KBM-7 (cell line): Measurements from ENCODE around the gene DISP2.

Source experiments
- DNase-seq: peaks from one replicate; pipeline ENCODE4 v3.0.0-alpha.2; 2015
- in situ Hi-C: fragments of 300-500 bp; cut with MboI; formaldehyde crosslinking; loops from 2 replicates; pipeline ENCODE4 v1.14.3; 2020; ENCODE audit warnings: low sequenced_read_pairs, low pct_unique_long_range_greater_than_20kb, mixed read lengths

The DISP2 gene

DNA sequence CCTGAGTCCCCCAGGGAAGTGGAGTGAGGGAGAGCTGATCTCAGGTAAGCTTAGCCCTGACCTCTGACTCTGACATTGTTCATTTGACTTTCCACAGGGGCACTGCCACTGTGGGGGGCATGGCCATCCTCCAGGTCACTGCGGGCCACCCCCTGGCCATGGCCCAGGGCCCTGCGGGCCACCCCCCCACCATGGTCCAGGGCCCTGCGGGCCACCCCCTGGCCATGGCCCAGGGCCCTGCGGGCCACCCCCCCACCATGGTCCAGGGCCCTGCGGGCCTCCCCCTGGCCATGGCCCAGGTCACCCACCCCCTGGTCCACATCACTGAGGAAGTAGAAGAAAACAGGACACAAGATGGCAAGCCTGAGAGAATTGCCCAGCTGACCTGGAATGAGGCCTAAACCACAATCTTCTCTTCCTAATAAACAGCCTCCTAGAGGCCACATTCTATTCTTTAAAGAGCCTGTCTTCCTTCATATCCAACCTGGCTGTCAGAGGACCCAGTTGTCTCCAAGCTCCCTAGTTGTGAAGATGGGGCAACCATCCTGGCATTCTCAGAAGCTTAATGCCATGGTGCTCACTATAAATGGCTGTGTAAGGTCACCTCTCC is 1.9 kb upstream of the DISP2 start:
- no peak for DNase-seq
- in situ Hi-C loops = no loop called here

DNA sequence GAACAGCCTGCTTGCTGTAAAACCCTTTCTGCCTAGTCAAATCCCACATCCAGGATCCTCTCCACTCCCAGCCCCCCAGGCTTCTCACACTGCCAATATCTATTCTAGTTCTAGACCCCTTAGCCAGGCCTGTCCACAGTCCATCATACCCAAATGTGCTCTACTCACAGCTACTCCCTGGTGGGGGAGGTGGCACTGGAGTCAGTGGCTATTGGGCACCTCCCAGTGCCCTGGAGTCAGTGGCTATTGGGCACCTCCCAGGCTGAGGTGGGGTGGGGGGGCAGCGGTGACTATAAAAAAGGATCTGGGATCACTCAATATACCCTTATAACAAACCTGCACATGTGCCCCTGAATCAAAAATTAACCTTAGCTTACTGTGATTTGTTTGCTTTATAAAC is 773 bp upstream of the DISP2 start:
- no peak for DNase-seq
- in situ Hi-C loops = no loop called here

DNA sequence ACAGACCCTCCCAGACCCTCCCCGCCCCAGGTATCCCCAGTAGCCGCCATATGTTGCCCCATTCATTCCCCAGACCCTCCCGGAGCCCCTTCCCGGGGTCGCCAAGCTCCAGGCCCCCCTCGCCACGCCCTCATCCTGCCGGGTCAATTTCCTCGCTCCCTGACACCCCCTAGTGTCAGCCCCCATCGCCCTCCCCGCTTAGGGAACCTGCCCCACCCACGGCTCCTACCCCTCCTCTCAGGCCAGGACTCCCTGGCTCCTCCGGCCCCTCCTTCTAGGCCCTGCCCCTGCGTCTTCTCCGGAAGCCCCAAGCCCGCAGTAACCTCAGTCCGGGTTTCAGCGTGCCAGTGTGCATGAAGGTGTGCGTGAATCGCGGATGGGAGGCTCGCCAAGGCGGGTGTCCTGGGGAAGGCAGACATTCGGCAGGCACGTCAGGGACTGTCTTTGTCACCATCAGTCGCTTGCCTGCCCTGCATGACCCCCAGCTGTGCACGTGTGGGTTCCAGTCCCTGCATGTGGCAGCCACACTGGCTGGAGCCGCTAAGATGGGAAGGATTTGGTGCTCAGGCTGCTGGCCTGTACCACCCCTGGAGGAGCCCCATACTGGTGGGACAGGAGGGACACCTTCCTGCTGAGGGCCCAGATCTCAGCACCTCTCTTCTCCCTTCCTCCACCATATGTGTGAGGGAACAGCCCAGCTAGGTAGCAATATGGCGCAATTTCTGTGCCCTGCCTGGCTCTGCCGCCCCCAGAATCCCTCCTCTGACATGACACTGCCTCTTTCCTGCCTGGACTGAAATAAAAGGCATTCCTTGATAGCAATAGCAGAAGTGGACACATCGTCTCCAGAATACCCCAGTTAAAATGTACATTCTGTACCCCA is 693 bp downstream of the DISP2 start:
- in situ Hi-C loops = no loop called here
- DNase-seq = peak; percentile 48

DNA sequence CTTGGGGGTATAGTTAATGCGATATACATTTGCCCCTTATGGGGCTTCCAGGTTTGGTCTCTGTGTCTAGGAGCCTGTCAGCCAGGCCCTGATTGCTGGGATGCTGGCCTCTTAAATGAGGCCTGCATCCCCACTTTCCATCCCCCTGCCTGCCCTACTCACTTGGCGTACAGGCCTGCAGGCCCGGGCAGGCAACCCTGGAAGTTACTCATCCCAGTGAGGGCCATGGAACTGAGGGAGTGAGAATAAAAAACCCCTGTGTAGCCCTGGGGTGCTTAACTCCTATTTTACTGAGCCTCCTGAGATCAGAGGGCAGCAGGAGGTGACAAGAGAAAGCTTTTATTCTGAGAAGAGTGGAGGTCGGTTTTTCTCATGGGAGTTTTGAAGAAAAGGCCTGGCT is 2.0 kb downstream of the DISP2 start:
- in situ Hi-C loops = no loop called here
- DNase-seq = no peak

DNA sequence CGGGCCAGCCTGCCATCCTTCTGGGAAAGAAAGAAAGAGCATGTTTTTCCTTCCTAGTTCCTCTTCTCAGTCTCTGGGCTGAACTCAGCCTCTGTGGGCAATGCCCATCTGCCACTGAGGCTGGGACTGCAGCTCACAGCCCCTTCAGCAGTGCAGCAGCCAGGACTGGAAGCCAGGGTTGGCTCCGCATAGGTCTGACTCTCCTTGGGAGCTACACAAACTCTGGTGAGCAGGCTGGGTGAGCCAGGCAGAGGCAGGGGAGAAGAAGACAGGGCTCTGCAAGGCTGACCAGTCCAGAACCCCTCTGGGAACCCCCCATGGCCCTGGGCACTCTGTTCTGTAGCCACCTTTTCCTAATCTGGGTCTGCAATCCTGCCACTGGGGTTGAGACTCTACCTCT is 3.6 kb downstream of the DISP2 start:
- in situ Hi-C loops = no loop called here

DNA sequence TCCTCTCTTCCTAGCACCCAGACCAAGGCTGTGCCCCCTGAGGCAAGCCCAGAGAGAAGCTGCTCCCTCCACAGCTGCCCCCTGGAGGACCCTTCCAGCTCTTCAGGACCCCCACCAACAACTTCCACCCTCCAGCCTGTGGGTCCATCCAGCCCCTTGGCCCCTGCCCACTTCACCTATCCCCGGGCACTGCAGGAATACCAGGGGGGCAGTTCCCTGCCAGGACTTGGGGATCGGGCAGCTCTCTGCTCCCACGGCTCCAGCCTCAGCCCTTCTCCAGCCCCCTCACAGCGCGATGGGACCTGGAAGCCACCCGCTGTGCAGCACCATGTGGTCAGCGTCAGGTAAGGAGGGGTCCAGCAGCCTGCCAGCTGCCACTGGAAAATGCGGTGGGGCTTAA is 5.6 kb downstream of the DISP2 start:
- no peak for DNase-seq
- in situ Hi-C loops = no loop called here

More for the DNA sequence above, 3.6 kb downstream of the DISP2 start:
- DNase-seq = no peak

DNA sequence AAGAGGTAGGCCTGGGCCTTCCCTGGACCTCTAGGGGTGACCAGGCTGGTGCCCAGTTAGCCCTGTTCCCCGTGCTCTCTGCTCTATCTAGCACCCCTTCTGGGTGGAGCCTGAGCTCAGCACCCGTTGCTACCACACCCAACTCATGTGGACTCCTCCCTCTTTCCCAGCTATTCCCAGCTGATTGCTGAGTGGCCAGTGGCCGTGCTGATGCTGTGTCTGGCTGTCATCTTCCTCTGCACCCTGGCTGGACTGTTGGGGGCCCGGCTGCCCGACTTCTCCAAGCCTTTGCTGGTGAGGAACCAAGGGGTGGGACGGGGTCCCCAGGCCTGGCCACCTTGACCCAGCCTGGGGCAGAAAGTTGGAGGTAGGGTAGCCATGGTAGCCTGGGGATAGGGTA is 6.2 kb downstream of the DISP2 start:
- DNase-seq = no peak
- in situ Hi-C loops = no loop called here

DNA sequence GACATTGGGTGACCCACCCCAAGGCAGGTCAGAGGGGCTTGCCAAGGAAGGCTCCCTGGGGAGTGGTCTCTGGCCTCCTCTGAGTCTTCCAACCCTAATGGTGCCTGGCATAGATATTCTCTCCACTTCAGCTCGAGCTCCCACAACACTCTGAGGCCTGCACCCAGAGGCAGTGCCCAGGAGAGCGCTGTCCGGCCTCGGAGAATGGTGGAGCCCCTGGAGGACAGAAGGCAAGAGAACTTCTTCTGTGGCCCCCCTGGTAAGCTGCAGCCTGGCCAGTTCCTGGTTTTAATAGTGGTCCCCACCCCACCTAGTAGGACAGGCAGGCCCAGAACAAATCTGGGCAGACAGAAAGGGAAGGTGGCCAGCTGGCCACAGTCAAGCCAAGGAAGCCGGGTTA is 7.0 kb downstream of the DISP2 start:
- no peak for DNase-seq
- in situ Hi-C loops = no loop called here

DNA sequence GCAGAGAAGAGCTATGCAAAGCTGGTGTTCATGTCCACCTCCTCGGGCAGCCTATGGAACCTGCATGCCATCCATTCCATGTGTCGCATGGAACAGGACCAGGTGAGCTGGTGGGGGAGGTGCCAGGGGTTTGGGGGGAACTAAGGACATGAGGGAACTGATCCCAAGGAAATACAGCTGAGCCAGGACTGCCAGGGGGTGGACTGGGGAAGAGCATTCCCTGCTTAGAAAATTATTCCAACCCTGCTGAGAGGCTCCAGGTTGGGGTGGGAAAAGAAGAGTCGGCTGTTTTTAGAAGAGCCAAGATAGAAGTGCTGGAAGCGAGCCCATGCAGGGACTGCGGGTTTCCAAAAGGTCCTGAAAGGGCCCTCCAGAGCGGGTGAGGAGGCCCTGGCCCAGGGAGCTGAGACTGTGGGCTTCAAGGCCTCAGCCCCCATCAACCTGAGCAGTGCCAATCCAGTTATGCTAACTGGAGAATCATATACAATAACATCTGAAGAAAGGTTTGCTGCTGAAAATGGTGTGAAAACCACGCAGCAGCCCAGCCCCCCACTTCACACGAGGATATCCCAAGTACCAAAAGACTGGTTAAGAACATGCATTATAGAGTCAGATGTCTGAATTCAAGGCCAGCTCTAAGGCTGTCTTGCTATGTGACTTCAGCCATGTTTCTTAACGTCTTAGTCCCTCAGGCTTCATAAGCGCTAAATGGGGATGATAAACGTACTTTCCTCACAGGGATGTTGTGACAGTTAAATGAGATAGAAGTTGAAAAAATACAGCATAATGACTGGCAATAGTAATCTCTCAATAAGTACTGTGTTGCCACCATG is 7.8 kb downstream of the DISP2 start:
- no peak for DNase-seq
- in situ Hi-C loops = no loop called here

DNA sequence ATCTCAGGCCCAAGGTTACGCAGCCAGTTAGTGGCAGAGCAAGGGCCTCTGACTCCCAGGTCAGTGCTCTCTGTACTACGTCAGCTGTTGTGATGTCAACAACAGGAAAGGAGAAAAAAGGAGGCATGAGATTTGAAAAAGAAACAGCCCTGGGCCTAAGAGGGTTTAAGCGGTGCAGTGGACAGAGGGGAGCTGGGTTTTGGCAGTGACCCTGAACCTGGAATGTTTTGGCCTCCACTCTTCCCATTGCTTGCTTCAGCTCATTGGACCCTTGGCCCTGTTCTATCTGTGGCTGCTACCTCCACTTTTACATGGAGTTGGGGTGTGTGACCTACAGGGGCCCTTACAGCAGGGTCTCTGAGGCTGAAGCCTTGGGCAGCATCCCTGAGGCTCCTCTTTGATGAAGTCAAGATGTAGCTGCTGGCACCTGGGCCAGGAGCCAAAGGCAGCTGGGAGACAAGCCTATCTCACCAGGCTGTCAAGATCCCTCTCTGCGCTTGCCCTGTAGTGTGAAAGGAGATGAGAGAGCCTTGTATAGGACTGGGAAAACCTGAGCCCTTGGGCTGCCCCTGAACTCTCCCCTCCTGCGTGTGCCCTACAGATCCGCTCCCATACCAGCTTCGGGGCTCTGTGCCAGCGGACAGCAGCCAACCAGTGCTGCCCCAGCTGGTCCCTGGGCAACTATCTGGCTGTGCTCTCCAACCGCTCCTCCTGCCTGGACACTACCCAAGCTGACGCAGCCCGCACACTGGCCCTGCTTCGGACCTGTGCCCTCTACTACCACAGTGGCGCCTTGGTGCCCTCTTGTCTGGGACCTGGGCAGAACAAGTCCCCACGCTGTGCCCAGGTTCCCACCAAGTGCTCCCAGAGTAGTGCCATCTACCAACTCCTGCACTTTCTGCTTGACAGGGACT is 8.7 kb downstream of the DISP2 start:
- DNase-seq = no peak

DNA sequence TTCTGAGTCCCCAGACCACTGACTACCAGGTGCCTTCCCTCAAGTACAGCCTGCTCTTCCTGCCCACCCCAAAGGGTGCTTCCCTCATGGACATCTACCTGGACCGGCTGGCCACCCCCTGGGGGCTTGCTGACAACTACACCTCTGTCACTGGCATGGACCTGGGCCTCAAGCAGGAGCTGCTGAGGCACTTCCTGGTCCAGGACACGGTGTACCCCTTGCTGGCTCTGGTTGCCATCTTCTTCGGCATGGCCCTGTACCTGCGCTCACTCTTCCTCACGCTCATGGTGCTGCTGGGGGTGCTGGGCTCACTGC is 9.3 kb downstream of the DISP2 start:
- no peak for DNase-seq
- in situ Hi-C loops = no loop called here

More for the DNA sequence above, 8.7 kb downstream of the DISP2 start:
- in situ Hi-C loops = no loop called here

DNA sequence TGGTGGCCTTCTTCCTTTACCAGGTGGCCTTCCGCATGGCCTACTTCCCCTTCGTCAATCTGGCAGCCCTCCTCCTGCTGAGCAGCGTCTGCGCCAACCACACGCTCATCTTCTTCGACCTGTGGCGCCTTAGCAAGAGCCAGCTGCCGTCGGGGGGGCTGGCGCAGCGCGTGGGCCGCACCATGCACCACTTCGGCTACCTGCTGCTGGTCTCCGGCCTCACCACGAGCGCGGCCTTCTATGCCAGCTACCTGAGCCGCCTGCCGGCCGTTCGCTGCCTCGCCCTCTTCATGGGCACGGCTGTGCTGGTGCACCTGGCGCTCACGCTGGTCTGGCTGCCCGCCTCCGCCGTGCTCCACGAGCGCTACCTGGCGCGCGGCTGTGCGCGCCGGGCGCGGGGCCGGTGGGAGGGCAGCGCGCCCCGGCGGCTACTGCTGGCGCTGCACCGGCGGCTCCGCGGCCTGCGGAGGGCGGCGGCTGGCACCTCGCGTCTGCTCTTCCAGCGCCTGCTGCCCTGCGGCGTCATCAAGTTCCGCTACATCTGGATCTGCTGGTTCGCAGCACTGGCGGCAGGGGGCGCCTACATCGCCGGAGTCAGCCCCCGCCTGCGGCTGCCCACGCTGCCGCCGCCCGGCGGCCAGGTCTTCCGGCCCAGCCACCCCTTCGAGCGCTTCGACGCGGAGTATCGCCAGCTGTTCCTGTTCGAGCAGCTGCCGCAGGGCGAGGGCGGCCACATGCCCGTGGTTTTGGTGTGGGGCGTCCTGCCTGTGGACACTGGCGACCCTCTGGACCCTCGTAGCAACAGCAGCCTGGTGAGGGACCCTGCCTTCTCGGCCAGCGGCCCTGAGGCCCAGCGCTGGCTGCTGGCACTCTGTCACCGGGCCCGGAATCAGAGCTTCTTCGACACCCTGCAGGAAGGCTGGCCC is 9.9 kb downstream of the DISP2 start:
- in situ Hi-C loops = no loop called here
- DNase-seq = peak; percentile 95

DNA sequence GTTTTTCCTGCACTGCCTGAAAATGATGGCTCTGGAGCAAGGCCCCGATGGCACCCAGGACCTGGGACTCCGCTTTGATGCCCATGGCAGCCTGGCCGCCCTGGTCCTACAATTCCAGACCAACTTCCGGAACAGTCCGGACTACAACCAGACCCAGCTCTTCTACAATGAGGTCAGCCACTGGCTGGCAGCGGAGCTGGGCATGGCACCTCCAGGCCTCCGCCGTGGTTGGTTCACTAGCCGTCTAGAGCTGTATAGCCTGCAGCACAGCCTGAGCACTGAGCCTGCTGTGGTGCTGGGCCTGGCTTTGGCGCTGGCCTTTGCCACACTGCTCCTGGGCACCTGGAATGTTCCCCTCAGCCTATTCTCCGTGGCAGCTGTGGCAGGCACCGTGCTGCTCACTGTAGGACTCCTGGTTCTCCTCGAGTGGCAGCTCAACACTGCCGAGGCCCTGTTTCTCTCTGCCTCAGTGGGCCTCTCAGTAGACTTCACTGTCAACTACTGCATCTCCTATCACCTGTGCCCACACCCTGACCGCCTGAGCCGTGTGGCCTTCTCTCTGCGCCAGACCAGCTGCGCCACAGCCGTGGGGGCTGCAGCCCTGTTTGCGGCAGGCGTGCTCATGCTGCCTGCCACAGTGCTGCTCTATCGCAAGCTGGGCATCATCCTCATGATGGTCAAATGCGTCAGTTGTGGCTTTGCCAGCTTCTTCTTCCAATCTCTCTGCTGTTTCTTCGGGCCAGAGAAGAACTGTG is 10.9 kb downstream of the DISP2 start:
- DNase-seq = no peak
- in situ Hi-C loops = no loop called here

DNA sequence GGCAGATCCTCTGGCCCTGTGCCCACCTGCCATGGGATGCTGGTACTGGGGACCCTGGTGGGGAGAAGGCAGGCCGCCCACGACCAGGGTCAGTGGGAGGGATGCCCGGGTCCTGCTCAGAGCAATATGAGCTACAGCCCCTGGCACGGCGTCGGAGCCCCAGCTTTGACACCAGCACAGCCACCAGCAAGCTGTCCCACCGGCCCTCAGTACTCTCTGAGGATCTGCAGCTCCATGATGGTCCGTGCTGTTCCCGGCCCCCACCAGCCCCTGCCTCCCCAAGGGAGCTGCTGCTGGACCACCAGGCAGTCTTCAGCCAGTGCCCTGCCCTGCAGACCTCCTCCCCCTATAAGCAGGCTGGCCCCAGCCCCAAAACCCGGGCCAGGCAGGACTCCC is 11.5 kb downstream of the DISP2 start:
- in situ Hi-C loops = no loop called here

DNA sequence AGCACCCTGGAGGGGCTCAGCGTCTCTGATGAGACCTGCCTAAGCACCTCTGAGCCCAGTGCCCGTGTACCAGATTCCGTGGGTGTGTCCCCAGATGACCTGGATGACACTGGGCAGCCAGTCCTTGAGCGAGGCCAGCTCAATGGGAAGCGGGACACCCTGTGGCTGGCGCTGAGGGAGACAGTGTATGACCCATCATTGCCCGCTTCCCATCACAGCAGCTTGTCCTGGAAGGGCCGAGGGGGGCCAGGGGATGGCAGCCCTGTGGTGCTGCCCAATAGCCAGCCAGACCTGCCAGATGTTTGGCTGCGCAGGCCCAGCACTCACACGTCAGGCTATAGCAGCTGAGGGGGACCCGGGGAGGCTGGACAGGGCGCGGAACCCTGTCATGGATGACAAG is 12.0 kb downstream of the DISP2 start:
- no peak for DNase-seq
- in situ Hi-C loops = no loop called here

More for the DNA sequence above, 11.5 kb downstream of the DISP2 start:
- no peak for DNase-seq

DNA sequence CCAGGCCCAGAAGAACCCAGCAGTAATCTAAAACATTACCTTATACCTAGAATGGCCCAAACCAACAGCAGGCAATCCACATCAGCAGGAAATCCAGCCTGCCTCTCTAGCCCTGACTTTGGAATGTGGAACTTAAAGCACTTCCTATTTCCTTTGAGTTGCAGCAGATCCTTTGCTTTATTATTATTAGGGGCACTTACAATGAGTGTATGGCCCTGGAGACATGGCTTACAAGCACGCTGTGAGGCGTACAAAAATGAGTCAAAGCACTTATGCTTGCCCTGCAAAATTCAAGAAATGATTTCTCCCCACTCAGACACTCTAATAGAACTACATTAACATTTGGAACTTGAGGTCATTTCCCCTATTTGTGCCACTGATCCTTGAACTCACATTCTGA is 15.0 kb downstream of the DISP2 start:
- in situ Hi-C loops = no loop called here
- no peak for DNase-seq

DNA sequence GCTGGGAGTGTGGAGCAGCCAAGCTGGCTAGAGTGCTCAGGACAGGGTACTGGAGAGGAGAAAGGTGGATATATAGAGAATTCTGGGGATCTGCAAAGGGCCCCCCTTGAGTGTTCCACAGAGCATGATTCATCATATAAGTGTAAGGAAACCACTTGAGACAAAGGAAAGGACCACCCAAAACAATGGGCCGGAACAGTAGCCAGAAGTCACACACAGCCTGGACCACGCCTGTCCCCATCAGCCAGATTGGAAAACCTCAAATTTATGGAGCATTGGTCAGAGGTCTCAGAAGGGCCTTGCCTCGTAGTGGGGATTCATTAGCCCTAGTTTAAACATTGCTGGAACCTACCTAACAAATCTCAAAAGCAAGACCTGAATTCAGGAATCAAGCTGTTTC is 19.6 kb downstream of the DISP2 start:
- in situ Hi-C loops = no loop called here
- no peak for DNase-seq

DNA sequence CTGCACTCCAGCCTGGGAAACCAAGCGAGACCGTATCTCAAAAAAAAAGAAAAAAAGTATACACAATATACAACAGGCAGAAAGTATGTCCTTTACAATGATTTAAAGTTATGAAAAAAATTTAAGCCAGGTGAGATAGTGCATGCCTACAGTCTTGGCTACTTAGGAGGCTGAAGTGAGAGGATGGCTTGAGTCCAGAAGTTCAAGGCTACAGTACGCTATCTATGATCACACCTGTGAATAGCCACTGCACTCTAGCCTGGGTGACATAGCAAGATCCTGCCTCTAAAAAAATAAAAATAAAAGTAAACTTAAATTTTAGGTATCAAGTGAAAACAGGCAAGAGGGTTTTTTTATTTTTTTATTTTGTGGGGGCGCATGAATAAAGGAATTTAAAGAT is 21.4 kb downstream of the DISP2 start:
- DNase-seq = no peak
- in situ Hi-C loops = no loop called here
